T-cell (primary cell): ENCODE measurements around the gene ZCWPW2. TPM values are rescaled to one million over a fixed set of nuclear protein-coding genes. Genes with fewer than 3 reads are reported as not detected.

Experiments
- ATAC-seq, 4 experiments: fragments of 200-7000 bp in 3 of 4; fragments of 150-1000 bp in 1 of 4; cut with Tn5 transposase; replicated peaks in 1 of 4; 1 replicate in 3 of 4; 2 replicates in 1 of 4; pipeline ENCODE4 v1.10.0; 2021; ENCODE audit warnings: moderate library complexity in 3 of 4, mild to moderate bottlenecking in 2 of 4, moderate number of reproducible peaks in 1 of 4
- CTCF ChIA-PET, 2 donors: fragments of 300-600 bp; sonication (Branson Sonifier 250); formaldehyde crosslinking; loops; one replicate each; lab custom pipeline; 2022; ENCODE audit warnings: antibody characterized with exemption in 2 of 2; lab: Charles Lee
- POLR2A ChIA-PET, 2 donors: fragments of 300-600 bp; sonication (Branson Sonifier 250); formaldehyde crosslinking; loops; one replicate each; lab custom pipeline; 2022; ENCODE audit warnings: antibody characterized with exemption in 2 of 2; lab: Charles Lee
- DNase-seq, 35 experiments: peaks; one replicate each; pipeline versions ENCODE4 v3.0.0 to v3.0.0-alpha.2; 2013 to 2023
- H3K27ac ChIP-seq: one replicate; pipeline ENCODE4 v1.5.1; 2013; ENCODE audit warnings: low read length
- H3K27me3 ChIP-seq, 2 experiments: replicated peaks in 1 of 2; 1 replicate in 1 of 2; 2 replicates in 1 of 2; pipeline versions ENCODE4 v1.6.1 to v1.7.0; 2013; ENCODE audit warnings: low read length in 1 of 2, mixed read lengths in 1 of 2; ENCODE audit not compliant: control insufficient read depth in 2 of 2, insufficient read depth in 2 of 2; ENCODE audit errors: extremely low read depth in 1 of 2
- H3K36me3 ChIP-seq, 2 donors: 1 replicate in 1 of 2; 2 replicates in 1 of 2; pipeline versions ENCODE4 v1.6.1 to v1.7.0; 2013; ENCODE audit warnings: low read length in 1 of 2; ENCODE audit not compliant: control insufficient read depth in 2 of 2, insufficient read depth in 1 of 2; ENCODE audit errors: extremely low read depth in 1 of 2
- H3K4me1 ChIP-seq, 2 experiments: 1 replicate in 1 of 2; 2 replicates in 1 of 2; pipeline versions ENCODE4 v1.6.1 to v1.7.0; 2013; ENCODE audit warnings: low read length in 2 of 2, mixed read lengths in 1 of 2; ENCODE audit not compliant: insufficient read depth in 2 of 2, control insufficient read depth in 1 of 2; ENCODE audit errors: extremely low read depth in 1 of 2
- H3K4me3 ChIP-seq, 2 donors: 1 replicate in 1 of 2; 2 replicates in 1 of 2; pipeline versions ENCODE4 v1.5.1 to v1.7.0; 2013; ENCODE audit warnings: mild to moderate bottlenecking in 2 of 2, low read length in 1 of 2, moderate library complexity in 1 of 2; ENCODE audit not compliant: control insufficient read depth in 1 of 2; ENCODE audit errors: extremely low read depth in 1 of 2
- H3K9me3 ChIP-seq: 2 replicates; pipeline ENCODE4 v1.7.0; 2013
- H3K27ac Mint-ChIP-seq, 2 donors: one replicate each; pipeline ENCODE4 v1.8.0; 2020 to 2021; ENCODE audit warnings: mild to moderate bottlenecking in 2 of 2, mixed read lengths in 2 of 2
- H3K27me3 Mint-ChIP-seq, 2 donors: one replicate each; pipeline ENCODE4 v1.8.0; 2021 to 2022; ENCODE audit warnings: mixed read lengths in 2 of 2
- H3K36me3 Mint-ChIP-seq: one replicate; pipeline ENCODE4 v1.8.0; 2021; ENCODE audit warnings: mixed read lengths
- H3K4me1 Mint-ChIP-seq, 3 donors: one replicate each; pipeline ENCODE4 v1.8.0; 2020 to 2022; ENCODE audit warnings: mixed read lengths in 3 of 3, mild to moderate bottlenecking in 1 of 3
- H3K4me3 Mint-ChIP-seq, 3 donors: one replicate each; pipeline ENCODE4 v1.8.0; 2020 to 2022; ENCODE audit warnings: mild to moderate bottlenecking in 3 of 3, mixed read lengths in 3 of 3, moderate library complexity in 3 of 3
- H3K9me3 Mint-ChIP-seq, 3 donors: one replicate each; pipeline ENCODE4 v1.8.0; 2020 to 2022; ENCODE audit warnings: mixed read lengths in 3 of 3
- WGBS: methylation state at CpG from one replicate; pipeline ENCODE4 v1.1.5; 2013; ENCODE audit warnings: missing lambda C conversion rate; ENCODE audit not compliant: insufficient coverage; 5-methylcytosine and 5-hydroxymethylcytosine counted together
- total RNA-seq, 35 experiments: library from RNA in 6 of 35; stranded (reverse) in 6 of 35; fragments of 120-200 nt in 1 of 35; gene quantifications; one replicate each; pipeline versions ENCODE4 v1.2.1 to v1.2.4 and lab custom pipeline; 2013 to 2026

The ZCWPW2 gene
- total RNA-seq, 5 donors from 2014 or later (not counting 1 experiment from before 2014, with no cell fraction given), result 0.23 to 0.79 (median 0.50) TPM; not detected in 1

DNA sequence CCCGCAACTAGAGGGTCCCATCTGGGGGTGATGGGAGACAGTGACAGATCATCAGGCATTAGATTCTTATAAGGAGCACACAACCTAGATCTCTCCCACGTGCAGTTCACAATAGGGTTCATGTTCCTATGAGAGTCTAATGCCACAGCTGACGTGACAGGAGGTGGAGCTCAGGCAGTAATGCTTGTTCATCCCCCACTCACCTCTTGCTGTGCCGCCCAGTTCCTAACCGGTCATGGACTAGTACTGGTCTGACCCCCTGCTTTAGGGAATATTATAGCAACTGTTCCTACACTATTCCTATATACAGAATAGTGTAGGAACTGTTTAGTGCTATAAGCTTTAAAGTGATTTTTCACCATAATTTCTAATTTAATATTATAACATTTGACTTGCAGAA is 128.2 kb downstream of the ZCWPW2 start:
- Mint-ChIP-seq H3K4me1 (no peaks in the 10 kb centered on the region), H3K27ac (no peak overlapping the region), H3K4me3 (no peak overlapping the region), H3K36me3 (peaks cover under 1% of the 10 kb centered on the region), H3K9me3 (peaks cover 7 to 10% (median 8%) of the 10 kb centered on the region in 3 donors), H3K27me3 (no peaks in the 10 kb centered on the region)
- no peak for ATAC-seq
- Histone ChIP-seq H3K36me3 (no peaks in the 10 kb centered on the region), H3K9me3 (no peaks in the 10 kb centered on the region), H3K4me3 (no peak overlapping the region), H3K4me1 (no peaks in the 10 kb centered on the region), H3K27me3 (no peaks in the 10 kb centered on the region), H3K27ac (no peak overlapping the region)
- POLR2A ChIA-PET, result no interaction called here
- no peak for DNase-seq
- CTCF ChIA-PET, result interaction anchor here in 1 of 2 donors (1.1 kb wide), 1 partner anchor 21 kb away, joined by 3 read pairs; no protein-coding TSS in a partner anchor
- WGBS, result 65% methylated on average over 2 of the region's 5 CpGs

DNA sequence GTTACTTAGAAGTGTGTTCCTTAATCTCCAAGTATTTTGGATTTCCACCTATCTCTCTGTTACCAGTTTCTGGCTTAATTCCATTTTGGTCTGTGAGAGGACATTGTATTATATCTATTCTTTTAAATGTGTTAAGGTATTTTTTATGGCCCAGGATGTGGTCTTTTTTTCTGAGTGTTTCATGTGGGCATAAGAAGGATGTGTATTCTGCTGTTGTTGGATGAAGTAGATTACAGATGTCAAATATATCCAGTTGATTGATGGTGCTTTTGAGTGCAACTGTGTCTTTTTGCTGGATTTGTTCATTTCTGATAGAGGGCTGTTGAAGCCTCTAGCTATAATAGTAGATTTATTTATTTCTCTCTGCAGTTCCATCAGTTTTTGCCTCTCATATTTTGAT is 136.6 kb downstream of the ZCWPW2 start:
- DNase-seq, result no peak
- H3K27me3 ChIP-seq, result no peaks in the 10 kb centered on the region
- ChIA-PET POLR2A (no interaction called here), CTCF (no interaction called here)
- Mint-ChIP-seq H3K27me3 (no peaks in the 10 kb centered on the region), H3K36me3 (peaks cover 16% of the 10 kb centered on the region), H3K4me1 (peaks cover 4 to 23% (median 9%) of the 10 kb centered on the region in 3 donors), H3K27ac (no peak overlapping the region), H3K4me3 (no peak overlapping the region), H3K9me3 (peaks cover 0 to 34% (median 18%) of the 10 kb centered on the region in 3 donors)
- no peaks in the 10 kb centered on the region for H3K9me3 ChIP-seq
- no peak overlapping the region for H3K4me3 ChIP-seq
- ATAC-seq, result no peak
- no peaks in the 10 kb centered on the region for H3K36me3 ChIP-seq
- no peak overlapping the region for H3K27ac ChIP-seq
- no peaks in the 10 kb centered on the region for H3K4me1 ChIP-seq

DNA sequence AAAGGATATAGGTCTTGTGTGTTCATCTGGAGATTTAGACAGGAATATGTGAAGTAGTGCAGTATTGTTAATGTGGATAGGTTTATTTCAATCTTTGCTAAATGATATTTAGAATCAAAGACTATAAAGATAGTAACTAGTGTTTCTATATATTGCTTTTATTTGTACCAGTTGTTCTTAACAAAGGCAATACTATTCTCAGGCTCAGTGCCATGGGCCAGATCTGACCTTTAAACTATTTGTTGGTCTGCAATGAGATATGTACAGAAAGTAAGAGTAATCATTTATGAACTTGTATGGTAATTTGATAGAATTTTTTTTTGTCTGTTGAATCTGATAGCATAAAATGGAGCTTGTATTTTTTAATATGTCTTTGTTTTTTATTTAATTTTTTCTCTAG is 146.8 kb downstream of the ZCWPW2 start:
- ATAC-seq (no peak), DNase-seq (no peak)
- H3K9me3 ChIP-seq, result no peaks in the 10 kb centered on the region
- ChIA-PET CTCF (no interaction called here), POLR2A (no interaction called here)
- H3K36me3 ChIP-seq, result no peaks in the 10 kb centered on the region
- Mint-ChIP-seq H3K9me3 (peaks cover 0 to 4% (median 0%) of the 10 kb centered on the region in 3 donors), H3K27ac (no peak overlapping the region), H3K4me3 (no peak overlapping the region), H3K36me3 (no peaks in the 10 kb centered on the region), H3K4me1 (no peaks in the 10 kb centered on the region), H3K27me3 (no peaks in the 10 kb centered on the region)
- no peaks in the 10 kb centered on the region for H3K4me1 ChIP-seq
- H3K4me3 ChIP-seq, result no peak overlapping the region
- no peak overlapping the region for H3K27ac ChIP-seq
- H3K27me3 ChIP-seq, result no peaks in the 10 kb centered on the region

DNA sequence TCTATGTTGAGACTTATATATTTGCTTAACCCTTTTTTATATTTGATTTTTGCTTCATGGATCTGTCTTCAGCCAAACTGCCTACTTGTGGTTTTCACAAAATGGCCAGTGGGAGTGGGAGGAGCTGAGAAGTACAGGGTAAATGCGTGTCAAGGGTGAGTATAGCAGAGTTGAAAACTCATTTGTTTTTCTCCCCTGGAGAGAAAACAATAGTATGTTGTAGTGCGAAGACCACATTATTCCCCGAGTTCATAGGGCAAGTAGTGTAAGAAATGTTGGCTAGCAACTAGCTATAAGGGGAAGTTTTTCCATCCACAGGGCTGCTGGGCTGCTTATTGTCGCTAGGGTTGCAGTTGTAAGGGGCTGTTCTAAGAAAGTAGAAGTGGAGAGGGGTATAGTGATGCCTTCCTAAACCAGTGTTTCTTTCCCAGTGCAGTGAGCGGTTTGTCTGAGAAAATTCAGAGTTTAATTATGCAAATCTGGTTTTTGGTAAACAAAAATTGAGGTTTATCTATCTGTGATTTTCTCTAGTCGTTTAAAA is 153.9 kb downstream of the ZCWPW2 start:
- H3K27ac ChIP-seq, result no peak overlapping the region
- H3K27me3 ChIP-seq, result no peaks in the 10 kb centered on the region
- Mint-ChIP-seq H3K4me3 (no peak overlapping the region), H3K27me3 (no peaks in the 10 kb centered on the region), H3K4me1 (no peaks in the 10 kb centered on the region), H3K9me3 (no peaks in the 10 kb centered on the region), H3K27ac (no peak overlapping the region), H3K36me3 (no peaks in the 10 kb centered on the region)
- DNase-seq, result no peak
- H3K4me3 ChIP-seq, result no peak overlapping the region
- no peaks in the 10 kb centered on the region for H3K36me3 ChIP-seq
- H3K9me3 ChIP-seq, result no peaks in the 10 kb centered on the region
- ChIA-PET POLR2A (no interaction called here), CTCF (no interaction called here)
- 67% methylated on average over 1 of the region's 6 CpGs for WGBS
- ATAC-seq, result no peak
- H3K4me1 ChIP-seq, result no peaks in the 10 kb centered on the region

DNA sequence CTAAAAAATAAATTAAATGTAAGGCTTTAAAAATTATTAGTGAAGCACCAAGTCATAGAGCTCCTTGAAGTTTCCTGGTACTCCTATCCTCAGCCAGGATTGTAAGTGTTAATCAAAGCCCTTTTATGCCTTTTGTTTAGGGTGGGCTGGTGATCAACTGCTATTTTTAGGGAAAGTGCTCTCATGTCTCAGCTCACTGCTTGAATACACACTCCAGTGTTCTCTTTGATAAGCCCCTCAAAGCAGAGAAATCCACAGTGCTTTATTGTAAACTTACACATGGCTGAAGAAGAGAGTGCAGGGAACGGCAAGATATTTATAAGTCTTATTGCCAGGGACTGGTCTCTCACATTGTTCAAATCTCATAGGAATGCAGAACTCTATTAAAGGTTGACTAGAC is 156.5 kb downstream of the ZCWPW2 start:
- Mint-ChIP-seq H3K27ac (no peak overlapping the region), H3K36me3 (no peaks in the 10 kb centered on the region), H3K9me3 (peaks cover 0 to 3% (median 0%) of the 10 kb centered on the region in 3 donors), H3K27me3 (no peaks in the 10 kb centered on the region), H3K4me3 (no peak overlapping the region), H3K4me1 (no peaks in the 10 kb centered on the region)
- no peak for DNase-seq
- no peaks in the 10 kb centered on the region for H3K27me3 ChIP-seq
- no peak for ATAC-seq
- H3K36me3 ChIP-seq, result no peaks in the 10 kb centered on the region
- POLR2A ChIA-PET, result no interaction called here
- no peak overlapping the region for H3K4me3 ChIP-seq
- no peaks in the 10 kb centered on the region for H3K4me1 ChIP-seq
- CTCF ChIA-PET, result no interaction called here
- no peak overlapping the region for H3K27ac ChIP-seq
- WGBS, result no CpG with 5 or more reads among the region's 1 CpG
- no peaks in the 10 kb centered on the region for H3K9me3 ChIP-seq

DNA sequence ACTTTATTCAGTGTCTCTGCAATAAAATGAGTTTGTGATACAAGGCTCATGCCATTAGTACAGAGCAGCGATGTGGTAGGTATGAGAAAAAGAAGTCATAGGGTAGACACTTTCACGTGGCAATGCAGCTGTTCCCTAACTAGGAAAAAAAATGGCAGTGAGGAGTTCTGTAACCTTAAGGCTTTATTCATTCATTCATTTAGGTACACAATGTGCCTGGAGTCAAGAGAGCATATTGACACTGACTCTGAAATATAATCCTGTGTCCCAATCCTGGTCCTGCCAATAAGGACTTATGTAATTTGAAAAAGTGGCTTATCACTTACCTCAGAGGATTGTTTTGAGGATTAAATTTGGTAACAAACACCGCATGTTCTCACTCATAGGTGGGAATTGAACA is 173.1 kb downstream of the ZCWPW2 start:
- POLR2A ChIA-PET, result no interaction called here
- no peaks in the 10 kb centered on the region for H3K9me3 ChIP-seq
- 71% methylated on average over 1 of the region's 3 CpGs for WGBS
- no peaks in the 10 kb centered on the region for H3K27me3 ChIP-seq
- Mint-ChIP-seq H3K36me3 (no peaks in the 10 kb centered on the region), H3K4me1 (no peaks in the 10 kb centered on the region), H3K4me3 (no peak overlapping the region), H3K9me3 (no peaks in the 10 kb centered on the region), H3K27ac (no peak overlapping the region), H3K27me3 (no peaks in the 10 kb centered on the region)
- no peaks in the 10 kb centered on the region for H3K4me1 ChIP-seq
- no peak for ATAC-seq
- no peak for DNase-seq
- no peak overlapping the region for H3K4me3 ChIP-seq
- no peaks in the 10 kb centered on the region for H3K36me3 ChIP-seq
- CTCF ChIA-PET, result no interaction called here
- no peak overlapping the region for H3K27ac ChIP-seq

DNA sequence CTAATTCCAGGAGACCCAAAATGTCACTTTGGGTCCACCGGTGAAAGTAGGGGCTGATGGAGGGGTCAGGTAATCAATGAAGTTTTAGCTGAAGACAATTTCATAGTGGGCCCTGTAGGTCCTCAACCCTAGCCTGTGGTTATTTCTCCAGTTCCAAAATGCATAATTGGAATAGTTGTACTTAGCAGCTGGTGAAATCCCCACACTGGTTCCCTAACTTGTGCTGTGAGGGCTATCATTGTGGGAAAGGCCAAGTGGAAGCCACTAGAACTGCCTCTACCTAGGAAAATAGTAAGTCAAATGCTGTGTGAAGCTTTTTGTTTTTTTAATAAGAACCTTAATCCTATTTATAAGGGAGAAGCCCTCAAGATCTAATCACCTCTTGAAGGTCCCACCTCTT is 193.8 kb downstream of the ZCWPW2 start:
- no peak overlapping the region for H3K27ac Mint-ChIP-seq
- no peak overlapping the region for H3K4me3 ChIP-seq
- H3K27ac ChIP-seq, result no peak overlapping the region
- H3K36me3 ChIP-seq, result no peaks in the 10 kb centered on the region
- WGBS, result 80% methylated on average over 1 of the region's 1 CpG
- H3K27me3 ChIP-seq, result no peaks in the 10 kb centered on the region
- ChIA-PET POLR2A (no interaction called here), CTCF (no interaction called here)
- H3K4me3 Mint-ChIP-seq, result no peak overlapping the region
- DNase-seq, result no peak
- ATAC-seq, result no peak
- H3K27me3 Mint-ChIP-seq, result no peaks in the 10 kb centered on the region
- H3K36me3 Mint-ChIP-seq, result no peaks in the 10 kb centered on the region
- H3K4me1 ChIP-seq, result no peaks in the 10 kb centered on the region
- no peaks in the 10 kb centered on the region for H3K9me3 ChIP-seq
- H3K9me3 Mint-ChIP-seq, result peaks cover 11 to 33% (median 24%) of the 10 kb centered on the region in 3 donors
- no peaks in the 10 kb centered on the region for H3K4me1 Mint-ChIP-seq
